K562 (cell line): ENCODE data around the gene PACSIN2. TPM values are rescaled to one million over a fixed set of nuclear protein-coding genes. Genes with fewer than 3 reads are reported as not detected.

ENCODE experiments used
- E2F1 ChIP-seq: sonication (generic); formaldehyde crosslinking; IDR thresholded peaks from 2 replicates; pipeline ENCODE4 v1.8.1; 2023; ENCODE audit warnings: mild to moderate bottlenecking, missing genetic modification reagents, moderate library complexity
- HDAC1 ChIP-seq, 2 experiments: fragments of 450-650 bp; IDR thresholded peaks; 2 replicates each; pipeline ENCODE4 v1.6.1; 2016 to 2017; ENCODE audit warnings: inconsistent platforms in 1 of 2, mild to moderate bottlenecking in 1 of 2, moderate library complexity in 1 of 2
- IFI16 ChIP-seq: fragments of 250-450 bp; sonication (Bioruptor Pico); IDR thresholded peaks from 2 replicates; pipeline ENCODE4 v2.1.2; 2022; ENCODE audit warnings: mild to moderate bottlenecking, inconsistent platforms
- IRF9 ChIP-seq: fragments of 450-650 bp; IDR thresholded peaks from 2 replicates; pipeline ENCODE4 v1.6.1; 2016; ENCODE audit warnings: missing biosample characterization, missing genetic modification characterization
- KAT7 ChIP-seq: sonication (generic); formaldehyde crosslinking; IDR thresholded peaks from 2 replicates; pipeline ENCODE4 v1.8.0; 2022; ENCODE audit warnings: missing genetic modification reagents, mild to moderate bottlenecking, borderline replicate concordance
- MYC ChIP-seq, 2 experiments: fragments of 250-450 bp in 1 of 2; sonication (Bioruptor Pico) in 1 of 2; IDR thresholded peaks; 2 replicates each; pipeline versions ENCODE4 v1.5.1 to v1.6.1; 2012 to 2021; ENCODE audit warnings: low read depth in 2 of 2, borderline replicate concordance in 1 of 2, improper control_type of control experiment in 1 of 2, low read length in 1 of 2, mild to moderate bottlenecking in 1 of 2, moderate library complexity in 1 of 2
- NKRF ChIP-seq: fragments of 450-650 bp; IDR thresholded peaks from 2 replicates; pipeline ENCODE4 v1.6.1; 2016; ENCODE audit warnings: borderline replicate concordance
- NR2C2 ChIP-seq, 2 experiments: fragments of 200-800 bp in 1 of 2; sonication (Bioruptor generic) in 1 of 2; sonication (generic) in 1 of 2; formaldehyde crosslinking in 1 of 2; IDR thresholded peaks; 2 replicates each; pipeline versions ENCODE4 v1.6.1 to v1.8.0; 2016 to 2022; ENCODE audit warnings: mild to moderate bottlenecking in 1 of 2, missing compliant biosample characterization in 1 of 2, missing genetic modification characterization in 1 of 2, missing genetic modification reagents in 1 of 2
- POLR2AphosphoS5 ChIP-seq: IDR thresholded peaks from 2 replicates; pipeline ENCODE4 v1.6.1; 2011; ENCODE audit warnings: mild to moderate bottlenecking, low read depth, low read length, moderate library complexity; ENCODE audit not compliant: control insufficient read depth, insufficient read depth
- PREB ChIP-seq: sonication (generic); formaldehyde crosslinking; IDR thresholded peaks from 2 replicates; pipeline ENCODE4 v1.8.1; 2023; ENCODE audit warnings: mild to moderate bottlenecking, missing genetic modification reagents
- RB1 ChIP-seq: fragments of 450-650 bp; IDR thresholded peaks from 2 replicates; pipeline ENCODE4 v1.6.1; 2017; ENCODE audit warnings: low read depth, mild to moderate bottlenecking
- THAP7 ChIP-seq: fragments of 250-450 bp; sonication (Bioruptor Pico); IDR thresholded peaks from 2 replicates; pipeline ENCODE4 v1.5.0; 2021
- ZNF639 ChIP-seq, 2 experiments: fragments of 200-800 bp in 1 of 2; sonication (Bioruptor generic) in 1 of 2; sonication (generic) in 1 of 2; formaldehyde crosslinking in 1 of 2; IDR thresholded peaks in 1 of 2; conservative IDR thresholded peaks in 1 of 2; 2 replicates each; pipeline versions ENCODE4 v1.5.0 to v1.6.1; 2016 to 2020; ENCODE audit warnings: missing compliant biosample characterization in 1 of 2, missing genetic modification characterization in 1 of 2, missing genetic modification reagents in 1 of 2
- polyA plus RNA-seq, 8 experiments: library from polyadenylated mRNA; depleted of rRNA in 4 of 8; stranded (reverse) in 5 of 8; unstranded in 3 of 8; fragments of >200 nt; fragmentation: Nextera tagmentation in 2 of 8; fragmentation: Illumina TruSeq in 1 of 8; extraction: Ambion mirVana in 2 of 8; extraction: Trizol in 1 of 8; gene quantifications; 2 replicates each; pipeline versions ENCODE4 v1.2.1 to v1.2.3, GENCODE V29; 2011 to 2014; ENCODE audit warnings: inconsistent platforms in 1 of 8, missing spikeins in 1 of 8
- total RNA-seq, 7 experiments: library from RNA; depleted of rRNA in 6 of 7; stranded (reverse); fragments of >200 nt in 6 of 7; fragmentation: Illumina TruSeq in 2 of 7; extraction: Trizol in 2 of 7; gene quantifications; 2 replicates each; pipeline versions ENCODE4 v1.2.1 to v1.2.3, GENCODE V29; 2011 to 2021; ENCODE audit warnings: low replicate concordance in 1 of 7

The PACSIN2 gene
- total and polyA plus RNA-seq, 9 of the 15 experiments (the other 6 are each of a cell fraction or from before 2014, with no cell fraction given), result 0.45 to 45.1 (median 23.9) TPM

GRCh38 chr22:42856865-42857704 lies 157.9 kb downstream of the PACSIN2 start, which contains the start of gene ARFGAP3 (continued):
- no peak for TF ChIP-seq IRF9
- TF ChIP-seq HDAC1 (IDR thresholded peaks at IDR 0.05), result peak in 1 of 2 experiments; percentile 72; a peak in 2 of 4 replicates
- 0 out of 2 replicates have a peak, but pooled peaks have one; percentile 63 for TF ChIP-seq NR2C2 (CRISPR knock-in tag; IDR thresholded peaks at IDR 0.05)
- TF ChIP-seq NR2C2 (tag; IDR thresholded peaks at IDR 0.05), result peak; percentile 45; the same call in 1 of the 2 replicates
- peak; percentile 35; the same call in 1 of the 2 replicates for TF ChIP-seq POLR2AphosphoS5
- TF ChIP-seq IFI16 (CRISPR knock-in tag), result no peak
- peak; percentile 14; the same call in 1 of the 2 replicates for TF ChIP-seq NKRF
- TF ChIP-seq RB1, result peak; percentile 29; the same call in 1 of the 2 replicates
- no peak; the same call in 1 of the 2 replicates for TF ChIP-seq THAP7
- peak in 1 of 2 experiments; percentile 84; a peak in 1 of 4 replicates for TF ChIP-seq ZNF639 (CRISPR knock-in tag; conservative IDR thresholded peaks at IDR 0.05 in 1 of 2, IDR thresholded peaks at IDR 0.05 in 1 of 2)
- TF ChIP-seq E2F1 (CRISPR knock-in tag), result peak; percentile 78
- 0 out of 2 replicates have a peak, but pooled peaks have one; percentile 17 for TF ChIP-seq MYC (IDR thresholded peaks at IDR 0.05; ENCODE audit: low read depth, low read length)
- no peak for TF ChIP-seq MYC (CRISPR knock-in tag; IDR thresholded peaks at IDR 0.05; ENCODE audit: borderline replicate concordance, low read depth)
- peak; percentile 64; the same call in 1 of the 2 replicates for TF ChIP-seq KAT7 (CRISPR knock-in tag)
- TF ChIP-seq PREB (CRISPR knock-in tag), result no peak
